ENCODE data around the gene DOCK9. TPM values are rescaled to one million over a fixed set of nuclear protein-coding genes. Genes with fewer than 3 reads are reported as not detected.

Gene DOCK9
- total and polyA plus RNA-seq, 2 donors (not counting 3 experiments of a cell fraction or from before 2014, with no cell fraction given): 147 to 323 TPM

GRCh38 chr13:98927951-98928927 is 49.6 kb downstream of the DOCK9 start:
- dilution Hi-C loops (cut with MboI; ENCODE audit: extremely low pct_ligation_motif_present, low sequenced_read_pairs) (no loop called here), intact Hi-C loops (cut with micrococcal nuclease) (loop anchor here (2.0 kb wide), 1 partner anchor 19 kb away; no protein-coding TSS in a partner anchor)
- DNase-seq (ENCODE audit: low read depth, low spot score) (peak; percentile 79), FAIRE-seq (peak; percentile 68)
- no peaks in the 10 kb centered on the region for H3K9me3 ChIP-seq (replicated peaks; ENCODE audit: control insufficient read depth, insufficient read depth, low read length)
- H3K4me2 ChIP-seq (ENCODE audit: insufficient read depth, low read length): peak overlapping the region; percentile 21
- H3K9ac ChIP-seq (replicated peaks; ENCODE audit: extremely low read depth, insufficient read depth, low read length): peak overlapping the region; percentile 19
- no peaks in the 10 kb centered on the region for H3K27me3 ChIP-seq (ENCODE audit: control insufficient read depth in 2 of 2, insufficient read depth in 2 of 2, low read length in 2 of 2)
- no peak overlapping the region for H3K4me3 ChIP-seq (replicated peaks in 1 of 3; ENCODE audit: insufficient read depth in 1 of 3, low read depth in 1 of 3, low read length in 3 of 3)
- H3K9me1 ChIP-seq (replicated peaks; ENCODE audit: control insufficient read depth, extremely low read depth, insufficient read depth, low read length): no peaks in the 10 kb centered on the region
- H3K79me2 ChIP-seq (ENCODE audit: control insufficient read depth, insufficient read depth, low read length): peaks cover 29% of the 10 kb centered on the region
- peak overlapping the region; percentile 59 for H3K27ac ChIP-seq (ENCODE audit: insufficient read depth, low read depth, low read length)
- POLR2A ChIA-PET: no interaction called here
- H2AFZ ChIP-seq (ENCODE audit: low read depth, low read length): no peak overlapping the region
- H4K20me1 ChIP-seq (replicated peaks; ENCODE audit: control insufficient read depth, extremely low read depth, insufficient read depth, low read length): no peaks in the 10 kb centered on the region
- TF ChIP-seq JUN (IDR thresholded peaks at IDR 0.05; ENCODE audit: borderline replicate concordance, insufficient read depth, insufficient read length, low read depth) (no peak), MAX (IDR thresholded peaks at IDR 0.05; ENCODE audit: insufficient read depth, insufficient read length) (no peak), EZH2 (IDR thresholded peaks at IDR 0.05; ENCODE audit: borderline replicate concordance, low read depth, low read length, severe bottlenecking) (no peak), POLR2A (IDR thresholded peaks at IDR 0.05; ENCODE audit: low read depth, low read length) (no peak), GATA2 (IDR thresholded peaks at IDR 0.05; ENCODE audit: insufficient read depth, insufficient read length, low read depth, low read length) (no peak), CTCF (IDR thresholded peaks at IDR 0.05; ENCODE audit: extremely low read depth in 1 of 2, insufficient read depth in 1 of 2, low read depth in 1 of 2, low read length in 2 of 2) (no peak), MYC (IDR thresholded peaks at IDR 0.05; ENCODE audit: low read depth, low read length) (no peak)
- TSS peak; percentile 96 for BruUV-seq (replicated peaks)
- peaks cover 8 to 19% of the 10 kb centered on the region in 2 experiments for H3K36me3 ChIP-seq (ENCODE audit: control insufficient read depth in 2 of 2, extremely low read depth in 1 of 2, insufficient read depth in 2 of 2, low read length in 2 of 2)
- H3K4me1 ChIP-seq (ENCODE audit: control insufficient read depth, extremely low read depth, insufficient read depth, low read length): peaks cover 13% of the 10 kb centered on the region
- CTCF ChIA-PET: interaction anchor here (0.9 kb wide), 1 partner anchor 58 kb away, joined by 3 read pairs; no protein-coding TSS in a partner anchor

All from endothelial cell of umbilical vein (primary cell).